Raji (cell line): ENCODE data around the gene FBXL17.

Experiments used
- POLR2A ChIP-seq: IDR thresholded peaks from 2 replicates; pipeline ENCODE4 v1.6.1; 2011; ENCODE audit warnings: low read depth, low read length, control low read depth; ENCODE audit not compliant: insufficient read depth

FBXL17 gene

GRCh38 chr5:107941036-107941435 is 440.9 kb downstream of the FBXL17 start:
- no peak for TF ChIP-seq POLR2A

GRCh38 chr5:107937651-107938355 is 444.1 kb downstream of the FBXL17 start:
- TF ChIP-seq POLR2A = no peak

GRCh38 chr5:107937204-107937603 is 444.7 kb downstream of the FBXL17 start:
- no peak for TF ChIP-seq POLR2A

GRCh38 chr5:107936515-107936914 is 445.4 kb downstream of the FBXL17 start:
- no peak for TF ChIP-seq POLR2A

- TF ChIP-seq POLR2A = no peak
Observed at GRCh38 chr5:107935645-107936044, 446.3 kb downstream of the FBXL17 start.

GRCh38 chr5:107933326-107933725 is 448.6 kb downstream of the FBXL17 start:
- no peak for TF ChIP-seq POLR2A

- TF ChIP-seq POLR2A = no peak
Observed at GRCh38 chr5:107930891-107931290, 451.0 kb downstream of the FBXL17 start.

- no peak for TF ChIP-seq POLR2A
Observed at GRCh38 chr5:107930092-107930491, 451.8 kb downstream of the FBXL17 start.

GRCh38 chr5:107929080-107929479 is 452.8 kb downstream of the FBXL17 start:
- no peak for TF ChIP-seq POLR2A

GRCh38 chr5:107926121-107926520 is 455.8 kb downstream of the FBXL17 start:
- no peak for TF ChIP-seq POLR2A

GRCh38 chr5:107925200-107925599 is 456.7 kb downstream of the FBXL17 start:
- TF ChIP-seq POLR2A = no peak

- TF ChIP-seq POLR2A = no peak
Observed at GRCh38 chr5:107919969-107920368, 461.9 kb downstream of the FBXL17 start.

GRCh38 chr5:107919361-107919760 is 462.5 kb downstream of the FBXL17 start:
- TF ChIP-seq POLR2A = no peak

GRCh38 chr5:107917983-107918382 is 463.9 kb downstream of the FBXL17 start:
- TF ChIP-seq POLR2A = no peak

- TF ChIP-seq POLR2A = no peak
Observed at GRCh38 chr5:107916731-107917725, 464.9 kb downstream of the FBXL17 start.
